Lower leg skin (tissue), 4 donors: ENCODE results near the gene CASP5. TPM values are rescaled to one million over a fixed set of nuclear protein-coding genes. Genes with fewer than 3 reads are reported as not detected.

ENCODE experiments used
- DNase-seq, 2 donors: peaks; one replicate each; pipeline ENCODE4 v3.0.0-alpha.2; 2019; ENCODE audit warnings: low spot score in 2 of 2
- H3K4me3 ChIP-seq: fragments of 200-600 bp; sonication (generic); 2 replicates; pipeline ENCODE4 v1.5.1; 2017; ENCODE audit warnings: mild to moderate bottlenecking, low read depth; ENCODE audit not compliant: poor library complexity, severe bottlenecking
- CTCF ChIP-seq, 3 donors: fragments of 450-650 bp; IDR thresholded peaks; one replicate each; pipeline ENCODE4 v1.5.1; 2016; ENCODE audit warnings: antibody characterized with exemption in 3 of 3, mild to moderate bottlenecking in 3 of 3, moderate library complexity in 2 of 3
- POLR2A ChIP-seq, 2 donors: fragments of 450-650 bp; IDR thresholded peaks; one replicate each; pipeline ENCODE4 v1.6.1; 2016 to 2017; ENCODE audit warnings: antibody characterized with exemption in 2 of 2, mild to moderate bottlenecking in 1 of 2, moderate library complexity in 1 of 2
- WGBS, 2 donors: methylation state at CpG; one replicate each; pipeline ENCODE4 v1.1.5; 2018; 5-methylcytosine and 5-hydroxymethylcytosine counted together
- intact Hi-C: fragments of 100-400 bp; cut with DNase I; formaldehyde crosslinking; loops from one replicate; pipeline ENCODE4 v1.15.0; 2023; ENCODE audit warnings: low total_unique reads
- total RNA-seq, 4 donors: library from RNA; depleted of rRNA; stranded (reverse); fragments of >200 nt; gene quantifications; one replicate each; pipeline ENCODE4 v1.1.0, GENCODE V29; 2016

Gene CASP5
- total RNA-seq, 4 donors from 2014 or later = 0.21 TPM; not detected in 3

DNA sequence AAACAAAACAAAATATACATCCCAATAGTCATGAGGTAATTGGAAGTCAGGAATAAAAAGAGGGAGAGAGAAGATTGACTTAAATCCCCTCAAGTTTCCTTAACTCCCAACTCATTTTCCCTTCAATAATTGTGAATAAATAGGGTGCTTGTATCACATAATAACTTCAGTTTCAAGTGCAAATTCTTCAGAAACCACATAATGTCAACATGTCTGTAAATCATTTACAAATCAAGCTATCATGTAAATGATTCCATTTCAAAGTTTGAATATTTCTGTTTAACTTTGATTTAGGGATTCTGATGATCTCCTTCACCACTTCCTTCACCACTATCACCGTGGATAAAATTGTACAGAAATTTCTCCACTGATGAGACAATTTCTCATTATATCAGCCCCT is 23.2 kb downstream of the CASP5 start:
- no peak overlapping the region for H3K4me3 ChIP-seq
- intact Hi-C loops = no loop called here
- no peak for DNase-seq
- WGBS, 2 donors = 59 to 68% methylated on average over 1 of the region's 1 CpG
- TF ChIP-seq CTCF (IDR thresholded peaks at IDR 0.05) (no peak), POLR2A (IDR thresholded peaks at IDR 0.05) (no peak)

- no peak for TF ChIP-seq CTCF (IDR thresholded peaks at IDR 0.05)
- no peak for TF ChIP-seq POLR2A (IDR thresholded peaks at IDR 0.05)
- intact Hi-C loops = no loop called here
- DNase-seq = no peak
- H3K4me3 ChIP-seq = no peak overlapping the region
- 81 to 92% methylated on average over 6 of the region's 6 CpGs for WGBS, 2 donors
Observed at GRCh38 chr11:104997288-104997687, 25.7 kb downstream of the CASP5 start.

DNA sequence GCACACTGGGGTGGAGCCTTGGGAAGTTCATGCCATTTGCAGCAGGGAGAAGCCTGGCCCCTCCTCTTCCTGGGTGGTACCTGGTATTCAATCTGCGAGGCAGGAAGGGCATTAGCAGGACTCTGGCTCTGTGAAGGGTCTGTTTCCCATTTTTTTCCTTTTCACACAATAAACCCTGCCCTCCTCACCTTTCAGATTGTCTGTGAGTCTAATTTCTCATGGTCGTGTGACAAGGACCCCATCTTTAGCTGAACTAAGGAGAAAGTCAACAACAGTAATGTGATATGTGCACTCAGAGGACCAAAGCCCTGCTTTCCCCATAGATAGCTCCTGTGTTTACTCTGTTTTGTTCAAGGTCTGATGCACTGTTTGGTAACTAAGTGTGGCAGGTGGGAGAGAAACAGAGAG is 28.0 kb downstream of the CASP5 start:
- WGBS, 2 donors = 86 to 87% methylated on average over 2 of the region's 2 CpGs
- intact Hi-C loops = no loop called here
- no peak for DNase-seq
- TF ChIP-seq POLR2A (IDR thresholded peaks at IDR 0.05) = no peak
- no peak for TF ChIP-seq CTCF (IDR thresholded peaks at IDR 0.05)
- no peak overlapping the region for H3K4me3 ChIP-seq

GRCh38 chr11:104992781-104993180 is 30.2 kb downstream of the CASP5 start:
- 72 to 81% methylated on average over 1 of the region's 1 CpG for WGBS, 2 donors
- TF ChIP-seq CTCF (IDR thresholded peaks at IDR 0.05) (no peak), POLR2A (IDR thresholded peaks at IDR 0.05) (no peak)
- no peak overlapping the region for H3K4me3 ChIP-seq
- intact Hi-C loops = no loop called here
- DNase-seq = no peak

- DNase-seq = no peak
- WGBS, 2 donors = 83 to 89% methylated on average over 4 of the region's 4 CpGs
- intact Hi-C loops = no loop called here
- TF ChIP-seq CTCF (IDR thresholded peaks at IDR 0.05) (no peak), POLR2A (IDR thresholded peaks at IDR 0.05) (no peak)
- no peak overlapping the region for H3K4me3 ChIP-seq
Observed at GRCh38 chr11:104991994-104992393, 31.0 kb downstream of the CASP5 start.

DNA sequence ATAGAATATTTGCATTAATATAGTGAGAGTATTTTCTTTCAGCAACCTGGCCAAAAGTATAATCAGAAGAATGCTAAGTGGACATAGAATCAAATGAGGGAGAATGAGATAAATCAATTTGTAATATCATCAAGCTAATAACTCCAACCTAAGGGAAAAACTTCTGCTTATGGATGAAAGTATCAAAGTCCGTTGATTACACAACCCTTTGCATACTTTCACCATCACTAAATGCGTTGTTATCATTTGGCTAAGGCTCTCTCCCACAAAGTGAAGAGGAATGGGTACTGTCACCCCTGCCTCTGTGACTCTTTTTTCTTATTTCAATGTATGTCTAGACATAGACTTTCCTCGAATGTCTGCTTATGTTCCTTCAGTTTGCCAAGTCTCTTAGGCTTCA is 38.2 kb downstream of the CASP5 start:
- 91 to 93% methylated on average over 3 of the region's 3 CpGs for WGBS, 2 donors
- no peak for DNase-seq
- H3K4me3 ChIP-seq = no peak overlapping the region
- intact Hi-C loops = no loop called here
- TF ChIP-seq CTCF (IDR thresholded peaks at IDR 0.05) = no peak
